ELR (cell line): ENCODE data around the gene FSIP2.
"Not testable (repeated sequence)": the region's sequence is repeated elsewhere in the genome, so short reads cannot be mapped to it uniquely, and the experiment has no call there.

Experiments
- DNase-seq: peaks from one replicate; pipeline ENCODE4 v3.0.0-alpha.2; 2015; ENCODE audit warnings: low read depth

The FSIP2 gene

DNA sequence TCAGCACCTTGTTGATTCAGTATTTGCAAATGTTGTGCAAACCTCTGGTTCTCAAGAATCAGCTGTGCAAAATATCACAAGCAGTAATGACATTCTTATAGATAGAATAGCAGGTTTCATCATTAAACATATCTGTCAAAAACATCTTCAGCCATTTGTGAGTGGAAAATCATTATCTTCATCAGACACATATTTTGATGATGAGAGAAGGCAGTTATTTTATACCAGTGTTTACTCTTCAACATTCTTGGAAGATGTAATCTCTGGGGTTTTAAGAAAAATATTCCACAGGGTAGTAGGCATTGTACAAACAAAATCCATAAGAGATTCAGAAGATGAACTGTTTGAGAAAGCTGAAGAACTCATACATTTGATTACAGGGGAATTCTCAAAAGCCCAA, 64.3 kb downstream of the FSIP2 start:
- DNase-seq, result no peak

DNA sequence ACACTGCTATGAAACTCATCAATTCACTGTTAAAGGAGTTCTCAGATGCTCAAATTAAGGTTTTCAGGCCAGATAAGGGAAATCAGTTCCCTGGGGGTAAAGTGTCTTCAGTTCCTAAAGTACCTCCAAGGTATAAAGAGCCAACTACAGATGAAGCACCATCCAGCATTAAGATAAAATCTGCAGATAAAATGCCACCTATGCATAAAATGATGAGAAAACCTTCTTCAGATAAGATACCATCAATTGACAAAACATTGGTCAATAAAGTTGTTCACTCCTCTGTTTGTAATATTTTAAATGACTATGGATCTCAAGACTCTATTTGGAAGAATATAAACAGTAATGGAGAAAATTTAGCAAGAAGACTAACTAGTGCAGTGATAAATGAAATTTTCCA, 68.2 kb downstream of the FSIP2 start:
- DNase-seq, result no peak

DNA sequence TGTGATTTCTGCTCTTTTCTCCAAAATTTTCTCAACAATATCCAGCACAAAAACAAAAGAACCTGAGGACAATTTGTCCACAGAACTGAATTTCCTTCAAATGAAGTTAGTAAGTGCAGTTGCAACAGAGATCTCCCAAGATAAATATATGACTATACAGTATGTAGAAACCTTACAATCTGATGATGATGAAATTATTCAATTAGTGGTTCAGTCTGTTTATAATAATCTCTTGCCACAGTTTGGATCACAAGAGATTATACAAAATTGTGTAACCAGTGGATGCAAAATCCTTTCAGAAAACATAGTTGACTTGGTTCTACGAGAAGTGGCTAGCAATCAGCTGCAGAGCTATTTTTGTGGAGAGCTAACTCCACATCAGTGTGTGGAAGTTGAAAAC, 68.7 kb downstream of the FSIP2 start:
- DNase-seq, result peak; percentile 19

DNA sequence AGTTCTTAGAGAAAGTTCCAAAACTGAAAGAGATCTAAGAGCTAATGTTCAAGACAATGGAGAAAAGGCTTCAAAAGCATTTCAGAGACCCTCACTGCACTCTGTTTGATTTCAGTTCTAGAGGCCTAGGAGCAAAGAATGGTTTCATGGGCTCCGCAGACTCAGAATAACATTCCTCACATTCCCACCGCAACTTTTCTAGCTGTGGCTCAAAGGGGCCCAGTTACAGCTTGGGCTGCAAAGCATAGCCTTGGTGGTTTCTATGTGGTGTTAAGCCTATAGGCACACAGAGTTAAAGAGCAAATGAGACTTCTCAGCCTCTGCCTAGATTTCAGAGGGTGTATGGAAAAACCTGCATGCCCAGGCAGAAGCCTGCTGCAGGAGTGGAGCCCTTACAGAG, 73.0 kb downstream of the FSIP2 start:
- no peak for DNase-seq

DNA sequence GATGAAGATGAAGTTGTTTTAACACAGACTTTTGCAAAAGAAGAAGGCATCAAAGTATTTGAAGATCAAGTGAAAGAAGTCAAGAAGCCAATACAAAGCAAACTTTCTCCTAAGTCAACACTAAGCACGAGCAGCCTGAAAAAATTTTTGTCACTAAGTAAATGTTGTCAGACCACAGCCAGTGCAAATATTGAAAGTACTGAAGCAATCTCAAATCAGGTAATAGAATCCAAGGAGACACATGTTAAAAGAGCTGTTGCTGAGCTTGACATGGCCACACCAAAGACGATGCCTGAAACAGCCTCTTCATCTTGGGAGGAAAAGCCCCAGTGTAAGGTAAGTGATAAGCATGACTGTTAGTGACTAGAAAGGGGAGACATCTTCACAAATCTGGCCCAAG, 75.1 kb downstream of the FSIP2 start:
- DNase-seq, result no peak

DNA sequence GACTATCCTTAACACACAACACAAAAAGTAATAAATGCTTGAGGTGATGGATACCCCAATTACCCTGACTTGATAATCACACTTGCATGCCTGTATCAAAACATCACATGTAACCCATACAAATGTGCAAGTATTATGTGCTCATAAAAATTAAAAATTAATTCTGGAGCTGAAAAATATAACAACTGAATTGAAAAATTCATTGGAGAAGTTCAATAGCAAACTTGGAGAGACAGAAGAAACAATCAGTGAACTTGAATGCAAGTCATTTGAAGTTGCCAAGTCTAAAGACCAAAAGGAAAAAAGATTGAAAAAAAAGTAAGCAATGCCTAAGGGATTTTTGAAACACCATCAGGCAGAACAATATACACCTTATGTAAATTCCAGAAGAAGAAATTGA, 79.4 kb downstream of the FSIP2 start:
- no peak for DNase-seq

DNA sequence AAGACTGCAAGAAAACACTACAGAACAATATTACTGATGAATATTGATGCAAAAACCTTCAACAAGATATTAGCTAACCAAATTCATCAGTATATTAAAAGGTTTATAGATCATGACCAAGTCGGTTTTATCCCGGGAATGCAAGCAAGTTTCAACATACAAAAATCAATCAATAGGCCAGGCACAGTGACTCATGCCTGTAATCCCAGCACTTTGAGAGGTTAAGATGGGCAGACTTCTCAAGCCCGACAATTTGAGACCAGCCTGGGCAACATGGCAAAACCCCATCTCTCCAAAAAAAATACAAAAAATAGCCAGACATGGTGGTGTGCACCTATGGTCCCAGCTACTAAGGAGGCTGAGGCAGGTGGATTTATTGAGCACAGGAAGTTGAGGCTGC, 82.9 kb downstream of the FSIP2 start:
- no peak for DNase-seq

DNA sequence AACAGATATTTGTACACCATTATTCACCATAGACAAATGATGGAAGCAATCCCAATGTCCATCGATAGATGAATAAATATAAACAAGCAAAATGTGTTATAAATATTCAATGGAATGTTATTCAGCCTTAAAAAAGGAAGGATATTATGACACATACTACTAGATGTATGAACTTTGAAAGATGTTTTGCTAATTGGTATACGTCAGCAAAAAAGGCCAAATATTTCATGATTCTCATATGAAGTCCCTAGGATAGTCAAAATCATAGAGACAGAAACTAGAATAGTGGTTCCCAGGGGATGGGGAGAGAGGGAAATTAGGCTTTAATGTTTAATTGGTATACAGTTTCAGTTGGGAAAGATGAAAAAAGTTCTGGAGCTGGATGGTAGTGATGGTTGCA, 85.2 kb downstream of the FSIP2 start:
- no peak for DNase-seq

DNA sequence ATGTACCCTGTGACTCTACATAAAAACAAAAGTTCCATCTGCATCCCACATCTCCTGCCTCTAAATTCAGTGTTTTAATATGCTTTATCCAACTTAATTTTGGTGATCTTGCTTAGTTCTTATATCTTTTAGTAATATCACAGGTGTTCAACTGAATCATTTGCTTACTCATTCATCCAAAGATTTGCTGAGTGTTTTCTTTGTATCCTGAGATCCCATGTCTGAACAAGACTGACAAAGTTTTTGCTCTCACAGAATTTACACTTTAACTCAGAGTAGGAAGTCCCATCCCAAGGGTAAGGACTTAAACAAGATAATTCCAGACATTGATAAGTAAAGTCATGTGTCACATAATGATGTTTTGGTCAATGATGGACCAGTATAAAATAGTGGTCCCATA, 87.0 kb downstream of the FSIP2 start:
- no peak for DNase-seq

DNA sequence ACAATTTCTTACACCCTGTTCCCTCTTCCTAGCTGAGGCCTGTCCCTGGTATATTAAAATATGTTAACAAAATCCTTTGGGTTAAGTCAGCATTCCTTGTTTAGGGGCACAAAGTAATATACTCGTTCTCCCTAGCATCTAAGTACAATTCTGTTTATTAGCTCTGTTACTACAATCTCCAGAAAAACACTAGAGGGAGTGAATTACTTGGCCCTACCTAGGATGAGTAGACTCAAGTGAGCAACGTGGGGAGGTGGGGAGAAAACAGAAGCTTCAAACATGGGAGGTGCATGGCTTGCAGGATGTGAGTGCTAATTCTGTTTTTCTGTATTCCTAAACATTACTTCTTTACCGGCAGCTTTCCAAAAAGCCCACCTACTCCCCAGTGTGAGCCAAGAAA, 89.7 kb downstream of the FSIP2 start:
- peak; percentile 7 for DNase-seq

DNA sequence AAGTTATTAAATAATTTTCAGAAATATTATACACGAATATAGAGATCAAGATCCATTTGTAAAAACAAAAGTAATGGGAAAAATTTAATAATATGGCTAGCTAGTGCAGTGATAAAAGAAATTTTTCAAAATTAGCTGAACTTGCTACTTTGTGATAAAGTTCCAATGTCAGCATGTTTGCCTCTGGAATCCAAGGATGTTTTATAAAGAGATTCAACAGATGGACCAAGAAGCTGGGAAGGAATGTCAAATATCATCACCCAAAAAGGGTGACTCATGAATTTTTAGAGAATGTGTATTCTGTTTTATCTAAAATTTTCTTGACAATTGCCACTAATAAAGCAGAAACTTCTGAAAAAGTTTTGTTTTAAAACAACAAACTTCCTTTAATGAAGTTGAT, 95.3 kb downstream of the FSIP2 start:
- DNase-seq, result peak; percentile 37

DNA sequence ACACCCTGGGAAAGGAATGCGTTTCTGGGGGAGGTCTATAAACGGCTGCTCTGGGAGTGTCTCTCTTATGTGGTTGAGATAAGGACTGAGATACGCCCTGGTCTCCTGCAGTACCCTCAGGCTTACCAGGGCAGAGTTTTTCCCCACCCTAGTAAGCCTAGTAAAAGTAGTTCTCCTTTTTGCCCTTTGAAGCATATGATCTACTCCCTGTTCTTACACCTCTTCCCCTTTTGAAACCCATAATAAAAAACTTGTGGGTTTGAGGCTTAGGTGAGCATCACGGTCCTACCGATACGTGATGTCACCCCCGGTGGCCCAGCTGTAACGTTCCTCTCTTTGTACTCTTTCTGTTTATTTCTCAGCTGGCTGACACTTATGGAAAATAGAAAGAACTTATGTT, 97.4 kb downstream of the FSIP2 start:
- no peak for DNase-seq

DNA sequence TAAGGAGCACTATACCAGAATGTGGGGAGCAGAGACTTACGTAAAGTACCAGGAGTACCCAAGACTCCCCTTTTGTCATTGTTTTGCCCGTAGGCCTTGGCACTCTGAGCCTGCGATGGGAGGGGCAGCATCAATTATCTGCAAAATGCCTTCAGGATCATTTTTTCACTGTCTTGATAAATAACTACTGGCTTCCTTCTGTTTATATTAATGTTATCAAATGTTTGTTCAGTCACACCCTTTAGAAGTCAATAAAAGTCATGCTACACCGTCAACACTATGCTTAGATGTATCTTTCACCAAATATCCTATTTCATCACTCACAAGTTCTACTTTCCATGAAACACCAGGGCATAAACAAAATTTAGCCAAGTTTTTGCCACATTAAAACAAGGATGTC, 116.3 kb downstream of the FSIP2 start:
- no peak for DNase-seq

DNA sequence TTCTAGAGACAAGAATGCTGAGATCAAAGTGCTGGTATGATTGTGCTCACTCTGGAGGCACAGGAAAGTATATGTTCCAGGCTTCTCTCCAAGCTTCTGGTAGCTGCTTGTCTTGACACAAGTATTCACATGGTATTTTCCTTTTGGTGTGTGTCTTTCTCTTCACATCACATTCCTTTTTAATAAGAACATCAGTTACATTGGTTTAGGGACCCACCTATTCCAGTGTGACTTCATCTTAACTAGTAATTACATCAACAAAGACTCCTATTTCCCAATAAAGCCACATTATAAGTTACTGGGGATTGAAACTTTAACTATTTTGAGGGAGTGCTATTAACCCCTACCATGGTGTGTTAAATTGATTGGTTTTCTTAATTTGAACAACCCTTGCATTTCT, 119.1 kb downstream of the FSIP2 start:
- DNase-seq, result no peak

DNA sequence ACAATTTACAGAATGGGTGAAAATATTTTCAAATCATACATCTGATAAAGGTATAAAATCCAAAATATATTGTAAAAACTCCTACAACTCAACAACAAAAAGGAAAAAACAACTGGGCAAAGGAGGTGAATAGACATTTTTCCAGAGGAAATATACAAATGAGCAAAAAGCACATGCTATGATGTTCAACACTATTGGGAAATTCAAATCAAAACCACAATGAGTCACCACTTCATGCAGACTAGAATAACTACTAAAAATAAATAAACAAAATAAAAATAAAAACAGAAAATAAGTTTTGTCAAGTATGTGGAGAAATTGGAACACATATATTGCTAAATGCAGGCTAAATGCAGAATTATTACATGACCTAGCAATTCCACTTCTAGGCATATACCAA, 120.9 kb downstream of the FSIP2 start:
- peak; percentile 33 for DNase-seq

DNA sequence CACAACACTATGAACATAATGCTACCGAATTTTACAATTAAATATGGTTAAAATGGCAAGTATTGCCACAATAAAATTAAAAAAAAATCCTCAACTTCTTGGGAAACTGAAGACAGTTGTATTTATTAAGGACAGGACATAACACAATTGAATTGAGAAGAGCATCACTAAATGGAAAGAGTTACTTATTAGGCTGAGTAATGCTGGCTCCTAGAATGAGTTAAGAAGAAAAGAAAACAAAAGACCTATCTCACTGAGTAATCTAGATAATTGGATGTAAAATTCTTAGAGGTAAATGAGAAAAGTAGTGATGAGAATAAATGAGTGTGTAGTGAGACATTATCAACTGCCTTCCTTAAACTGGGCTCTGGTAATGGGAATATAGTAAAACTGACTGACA, 121.7 kb downstream of the FSIP2 start:
- DNase-seq, result no peak

DNA sequence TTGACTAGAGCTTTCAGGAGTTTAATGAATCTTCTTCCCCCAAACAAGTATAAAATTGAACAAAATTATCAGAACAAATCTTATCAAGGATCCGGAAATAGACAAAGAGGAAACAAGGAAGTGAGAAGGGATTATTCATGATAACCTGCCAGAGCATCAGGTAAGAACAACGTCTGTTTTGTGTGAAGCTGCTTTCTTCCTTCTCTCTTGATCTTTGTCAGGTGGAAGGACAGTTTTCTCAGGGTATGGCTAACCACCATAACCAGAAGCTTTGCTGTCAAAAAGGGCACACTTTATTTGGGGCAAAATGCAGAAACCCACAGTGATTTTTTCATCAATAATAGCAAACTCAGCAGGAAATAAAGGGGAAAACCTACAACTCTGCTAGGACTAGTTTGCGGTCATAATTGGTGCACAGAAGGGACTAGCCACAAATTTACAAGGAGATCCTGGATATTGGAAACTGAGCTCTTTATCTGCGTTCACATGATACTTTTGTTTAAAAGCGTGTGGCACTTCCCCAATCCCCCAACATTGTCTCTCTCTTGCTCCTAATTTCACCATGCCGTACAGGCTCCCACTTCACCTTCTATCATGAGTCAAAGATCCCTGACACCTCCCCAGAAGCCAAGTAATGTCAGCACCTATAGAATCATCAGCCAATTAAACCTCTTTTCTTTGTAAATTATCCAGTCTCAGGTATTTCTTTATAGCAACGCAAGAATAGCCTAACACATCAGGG, 124.2 kb downstream of the FSIP2 start:
- DNase-seq, result no peak

DNA sequence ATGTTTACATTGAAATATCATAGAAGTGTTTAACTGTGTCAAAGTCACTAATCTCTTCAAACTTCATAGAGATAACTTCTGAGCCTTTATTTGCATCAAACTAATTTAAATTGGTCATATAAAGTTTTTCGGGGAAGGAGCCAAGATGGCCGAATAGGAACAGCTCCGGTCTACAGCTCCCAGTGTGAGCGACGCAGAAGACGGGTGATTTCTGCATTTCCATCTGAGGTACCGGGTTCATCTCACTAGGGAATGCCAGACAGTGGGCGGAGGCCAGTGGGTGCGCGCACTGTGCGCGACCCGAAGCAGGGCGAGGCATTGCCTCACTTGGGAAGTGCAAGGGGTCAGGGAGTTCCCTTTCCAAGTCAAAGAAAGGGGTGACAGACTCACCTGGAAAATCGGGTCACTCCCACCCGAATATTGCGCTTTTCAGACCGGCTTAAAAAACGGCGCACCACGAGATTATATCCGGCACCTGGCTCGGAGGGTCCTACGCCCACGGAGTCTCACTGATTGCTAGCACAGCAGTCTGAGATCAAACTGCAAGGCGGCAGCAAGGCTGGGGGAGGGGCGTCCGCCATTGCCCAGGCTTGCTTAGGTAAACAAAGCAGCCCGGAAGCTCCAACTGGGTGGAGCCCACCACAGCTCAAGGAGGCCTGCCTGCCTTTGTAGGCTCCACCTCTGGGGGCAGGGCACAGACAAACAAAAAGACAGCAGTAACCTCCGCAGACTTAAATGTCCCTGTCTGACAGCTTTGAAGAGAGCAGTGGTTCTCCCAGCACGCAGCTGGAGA, 126.1 kb downstream of the FSIP2 start:
- DNase-seq, result not testable (repeated sequence)

DNA sequence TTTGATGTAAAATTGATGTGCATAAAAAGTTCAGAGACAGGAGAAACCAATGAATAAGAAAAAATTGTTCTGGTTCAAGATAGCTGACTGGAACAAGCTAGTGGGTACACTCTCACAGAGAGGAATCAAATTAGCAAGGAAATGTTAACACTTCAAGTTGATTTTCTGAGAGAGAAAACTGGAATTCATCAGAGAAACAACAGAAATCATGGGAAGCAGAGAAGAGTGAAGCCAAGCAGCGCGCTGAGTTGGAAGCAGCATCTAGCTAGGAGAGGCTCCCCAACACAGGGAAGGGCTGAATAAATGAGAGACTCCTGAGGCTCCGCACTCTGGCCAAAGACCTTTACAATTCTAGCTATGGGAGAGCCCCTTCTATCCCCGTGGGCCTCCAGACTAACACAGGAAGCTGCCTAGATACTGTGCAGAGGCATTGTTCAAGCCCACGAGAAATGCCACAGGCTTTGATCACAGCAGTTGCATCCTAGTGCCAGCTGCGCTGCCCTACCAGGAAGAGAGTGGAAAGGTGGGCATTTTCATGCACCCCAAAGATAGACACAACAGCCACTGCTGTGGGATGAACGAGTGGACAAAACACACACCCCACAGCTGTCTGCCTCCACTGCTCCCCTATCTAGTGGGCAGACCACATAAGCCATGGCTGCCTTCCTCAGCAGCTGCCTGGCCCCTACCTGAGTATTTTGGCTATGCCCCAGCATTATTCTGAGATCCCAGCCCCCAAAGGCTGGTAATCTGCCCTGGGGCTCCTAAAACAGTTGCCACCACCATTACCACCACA, 136.7 kb downstream of the FSIP2 start:
- DNase-seq, result no peak

DNA sequence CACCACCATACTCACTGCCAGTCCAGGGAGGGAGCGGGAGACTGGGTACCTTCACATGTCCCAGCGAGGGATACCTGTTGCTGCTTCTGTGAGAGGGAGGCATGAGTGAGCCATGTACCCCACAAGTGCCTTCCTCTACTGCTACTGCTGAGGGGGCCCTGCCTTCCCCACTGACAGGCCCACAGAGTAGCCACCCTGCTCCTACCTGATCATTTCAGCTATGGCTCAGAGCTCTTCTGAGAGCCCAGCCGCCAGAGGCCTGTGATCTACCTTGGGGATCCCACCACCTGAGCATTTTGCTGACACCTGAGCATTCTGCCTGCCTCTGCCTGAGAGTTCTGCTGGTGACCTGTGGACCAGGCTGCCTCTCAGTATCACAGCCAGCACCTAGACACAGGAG, 137.6 kb downstream of the FSIP2 start:
- no peak for DNase-seq

DNA sequence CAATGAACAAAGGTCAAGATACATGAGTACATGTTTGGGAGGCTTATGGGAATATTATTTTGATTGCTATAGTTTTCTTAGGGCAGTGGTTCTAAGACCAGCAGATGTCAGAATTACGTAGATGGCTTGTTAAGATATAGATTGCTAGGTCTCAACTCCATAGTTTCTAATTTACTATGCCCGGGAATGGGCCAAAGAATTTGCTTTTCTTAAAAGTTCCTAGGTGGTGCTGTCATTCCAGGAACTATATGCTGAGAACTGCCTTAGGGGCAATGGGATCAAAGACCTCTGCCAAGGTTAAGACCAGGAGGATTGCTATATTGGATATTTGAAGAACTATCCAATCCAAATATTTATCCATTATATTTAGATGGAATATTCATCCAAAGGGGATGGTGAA, 141.8 kb downstream of the FSIP2 start:
- DNase-seq, result no peak
